NCI-H82 treated with DMSO at 0.1 percent for 48 hours (cell line): ENCODE results near the gene COLEC11.
"Not testable (repeated sequence)": the region's sequence is repeated elsewhere in the genome, so short reads cannot be mapped to it uniquely, and the experiment has no call there.

ENCODE experiments used
- DNase-seq: peaks from one replicate; lab custom pipeline; 2025; ENCODE audit not compliant: unreplicated experiment; lab: John Stamatoyannopoulos, UW

The COLEC11 gene

DNA sequence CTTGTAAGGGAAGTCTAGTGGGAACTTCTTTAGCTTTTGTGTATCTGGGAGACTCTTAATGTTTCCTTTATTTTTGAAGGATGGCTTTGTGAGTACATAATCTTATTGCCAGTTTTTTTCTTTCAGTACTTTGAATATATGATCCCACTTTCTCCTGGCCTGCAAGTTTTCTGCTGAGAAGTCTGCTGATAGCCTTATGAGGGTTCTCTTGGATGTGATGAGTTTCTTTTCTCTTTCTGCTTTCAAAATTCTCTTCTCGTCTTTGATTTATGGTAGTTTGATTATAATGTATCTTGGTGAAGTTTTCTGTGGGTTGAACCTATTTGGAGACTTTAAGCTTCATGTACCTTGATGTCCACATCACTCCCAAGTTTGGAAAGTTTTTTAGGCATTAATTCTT, 28.1 kb downstream of the COLEC11 start:
- no peak for DNase-seq

DNA sequence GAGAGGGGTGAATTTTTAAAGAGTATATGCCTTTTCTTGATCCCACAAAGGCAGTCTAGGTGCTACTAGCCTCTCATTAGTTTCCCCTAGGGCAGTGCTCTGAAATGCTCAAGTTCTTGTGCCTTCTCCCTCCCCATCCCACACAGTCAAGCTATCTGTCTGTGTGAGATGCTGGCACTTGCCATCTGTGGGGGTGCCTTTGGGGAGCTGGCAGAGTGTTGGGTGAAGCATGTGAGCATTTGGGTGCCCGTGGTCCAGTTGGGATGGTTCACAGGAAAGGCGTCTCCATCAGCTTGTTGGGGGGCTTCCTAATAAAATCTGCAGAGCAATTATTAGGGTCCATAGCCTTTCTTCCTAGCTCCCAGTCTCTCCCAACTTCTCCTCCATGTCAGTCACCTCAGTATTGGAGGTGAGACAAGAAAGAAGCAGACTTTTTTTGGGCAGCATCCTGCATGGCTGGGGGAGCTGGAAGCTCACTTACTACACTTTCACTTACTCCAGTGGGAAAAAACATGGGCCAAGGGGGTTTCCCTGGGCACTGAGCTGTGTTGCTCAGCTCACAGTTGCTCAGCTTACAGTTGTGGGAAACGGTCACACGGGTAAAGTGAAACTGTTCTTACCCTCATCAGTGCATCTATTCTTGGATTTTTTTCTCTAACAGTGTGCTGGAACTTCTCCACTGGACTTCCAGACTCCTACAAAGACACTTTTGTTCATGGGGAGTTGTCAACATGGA, 29.3 kb downstream of the COLEC11 start:
- DNase-seq, result no peak

DNA sequence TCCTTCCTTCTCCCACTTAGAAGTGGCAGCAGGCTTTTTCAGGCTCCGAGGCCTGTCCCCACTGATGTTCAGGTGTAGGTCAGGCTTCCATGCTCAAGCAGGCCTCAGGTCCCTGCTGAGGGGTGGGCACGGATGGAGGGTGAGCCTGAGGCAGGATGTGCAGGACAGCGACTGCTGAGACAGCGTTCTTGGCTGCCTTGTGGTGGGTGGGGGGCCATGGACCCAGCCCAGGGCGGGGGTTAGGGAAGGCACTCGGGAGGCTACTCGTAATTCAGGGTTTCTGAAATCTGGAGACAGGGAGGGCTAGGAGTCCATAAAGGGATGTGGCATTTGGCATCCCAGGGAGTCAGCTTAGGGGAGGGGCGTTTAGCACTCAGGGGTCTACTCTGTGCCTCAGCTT, 30.3 kb downstream of the COLEC11 start:
- no peak for DNase-seq

DNA sequence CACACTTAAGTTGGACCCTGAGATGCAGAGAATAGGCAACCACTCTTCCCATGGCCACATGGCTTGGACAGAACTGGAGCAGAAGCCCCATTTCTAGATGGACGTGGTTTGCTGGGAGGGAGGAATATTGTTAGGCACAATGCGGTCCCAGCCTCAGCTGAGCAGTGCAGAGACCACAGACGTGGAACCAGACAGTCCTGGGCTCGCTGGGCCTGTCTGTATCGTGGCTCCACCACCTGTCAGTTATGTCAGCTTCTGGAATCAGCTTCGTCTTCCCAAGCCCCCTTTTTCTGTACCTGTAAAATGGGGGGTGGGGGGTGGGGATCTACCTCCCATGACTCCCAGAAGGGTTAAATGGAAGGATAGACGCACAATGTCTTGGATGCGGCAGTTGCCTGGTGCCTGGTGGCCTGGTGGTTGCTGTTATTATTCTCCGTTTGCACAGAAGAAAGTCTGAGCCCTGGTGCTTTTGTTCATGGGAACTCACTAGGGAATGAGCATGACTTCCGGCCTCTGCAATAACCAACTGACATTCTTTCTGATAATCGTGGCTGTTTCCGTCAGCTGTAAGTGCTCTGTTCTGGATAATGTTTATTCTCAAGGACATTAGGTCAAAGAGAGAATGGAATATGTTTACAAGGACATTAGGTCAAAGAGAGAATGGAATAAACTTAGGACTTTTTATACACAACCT, 31.4 kb downstream of the COLEC11 start:
- no peak for DNase-seq

DNA sequence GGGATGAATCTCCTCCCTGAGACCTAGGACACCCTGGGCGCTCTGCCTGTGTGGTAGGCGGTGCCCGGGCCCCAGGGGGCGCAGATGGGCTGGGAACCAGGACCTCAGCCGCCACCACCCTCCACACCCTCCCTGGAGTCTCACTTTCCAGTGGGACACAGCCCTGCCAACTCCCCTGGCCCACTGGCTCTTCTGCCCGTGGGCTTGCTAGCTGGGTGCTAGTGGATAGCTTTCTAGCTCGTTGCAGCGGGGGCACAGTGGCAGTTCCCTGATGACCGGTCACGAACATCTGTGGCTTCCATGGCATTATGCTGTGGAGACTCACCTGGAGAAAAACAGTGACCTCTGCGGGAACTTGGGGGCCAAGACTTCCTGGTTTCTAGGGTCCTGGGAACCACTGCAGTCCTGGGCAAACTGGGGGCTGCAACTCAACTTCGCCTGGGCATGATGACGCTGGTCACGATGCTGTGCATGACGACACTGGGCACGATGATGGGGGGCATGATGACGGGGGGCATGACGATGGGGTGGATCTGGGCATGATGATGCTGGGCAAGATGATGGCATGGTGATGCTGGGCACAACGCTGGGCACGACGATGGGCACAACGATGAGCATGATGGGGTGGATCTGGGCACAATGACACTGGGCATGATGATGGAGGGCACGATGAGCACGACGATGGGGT, 32.0 kb downstream of the COLEC11 start:
- DNase-seq, result no peak

DNA sequence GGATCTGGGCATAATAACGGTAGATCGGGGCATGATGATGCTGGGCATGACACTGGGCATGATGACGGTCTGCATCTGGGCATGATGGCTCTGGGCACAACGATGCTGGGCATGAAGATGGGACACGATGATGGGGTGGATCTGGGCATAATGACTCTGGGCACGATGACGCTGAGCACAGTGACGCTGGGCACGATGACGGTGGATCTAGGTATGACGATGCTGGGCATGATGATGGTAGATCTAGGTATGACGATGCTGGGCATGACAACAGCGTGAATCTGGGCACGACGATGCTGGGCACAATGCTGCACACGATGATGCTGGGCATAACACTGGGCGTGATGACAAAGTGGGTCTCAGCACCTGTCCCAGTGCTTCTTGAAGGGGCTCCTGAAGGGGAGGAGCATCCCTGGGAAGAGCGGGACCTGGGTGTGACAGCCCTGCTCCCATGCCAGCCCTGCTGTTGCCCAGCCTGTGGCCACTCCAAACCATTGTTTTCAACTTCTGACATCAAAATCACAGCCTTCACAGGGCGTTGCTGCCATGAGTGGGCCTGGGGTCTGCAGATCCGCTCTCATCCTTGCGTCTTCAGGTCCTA, 32.7 kb downstream of the COLEC11 start:
- no peak for DNase-seq

DNA sequence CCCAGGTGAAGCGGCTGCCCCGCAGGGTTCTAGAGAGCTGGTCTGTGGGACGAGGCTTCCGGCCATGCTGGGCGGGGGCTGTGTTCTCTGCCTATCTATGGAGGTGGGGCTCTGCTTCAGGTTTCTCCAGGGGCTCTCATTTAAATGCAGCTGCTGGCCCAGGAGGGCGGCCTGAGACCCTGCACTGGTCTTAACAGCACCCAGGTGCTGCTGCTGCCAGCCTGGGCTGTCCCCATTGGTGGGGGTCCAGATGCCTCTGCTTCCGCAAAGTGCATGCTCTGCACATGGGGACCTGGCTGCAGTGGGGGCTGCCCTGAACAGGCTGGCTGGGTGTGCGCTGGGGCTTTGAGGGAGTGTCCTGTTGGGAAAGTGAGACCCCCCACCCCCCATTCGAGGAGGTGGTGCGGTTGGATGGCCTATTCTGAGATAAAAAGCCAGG, 33.3 kb downstream of the COLEC11 start:
- DNase-seq, result no peak

DNA sequence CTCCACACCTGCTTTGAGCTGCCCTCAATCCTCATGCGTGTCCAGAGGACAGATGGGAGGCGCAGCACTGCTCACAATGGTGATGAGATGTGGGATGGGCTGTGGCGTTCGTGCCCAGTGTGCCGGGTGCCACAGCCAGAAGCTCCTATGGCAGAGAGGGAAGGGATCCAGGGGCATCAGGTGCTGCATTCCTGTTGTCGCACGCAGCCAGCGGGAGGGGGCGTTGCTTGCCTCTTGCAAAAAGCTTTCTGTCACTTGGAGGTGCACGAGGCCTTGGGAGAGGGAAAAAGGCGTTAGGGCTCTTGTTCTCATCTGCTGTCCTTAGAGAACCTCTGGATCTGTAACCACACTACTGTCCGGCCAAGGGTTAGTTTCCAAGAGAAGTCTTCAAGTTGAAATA, 33.9 kb downstream of the COLEC11 start:
- no peak for DNase-seq

DNA sequence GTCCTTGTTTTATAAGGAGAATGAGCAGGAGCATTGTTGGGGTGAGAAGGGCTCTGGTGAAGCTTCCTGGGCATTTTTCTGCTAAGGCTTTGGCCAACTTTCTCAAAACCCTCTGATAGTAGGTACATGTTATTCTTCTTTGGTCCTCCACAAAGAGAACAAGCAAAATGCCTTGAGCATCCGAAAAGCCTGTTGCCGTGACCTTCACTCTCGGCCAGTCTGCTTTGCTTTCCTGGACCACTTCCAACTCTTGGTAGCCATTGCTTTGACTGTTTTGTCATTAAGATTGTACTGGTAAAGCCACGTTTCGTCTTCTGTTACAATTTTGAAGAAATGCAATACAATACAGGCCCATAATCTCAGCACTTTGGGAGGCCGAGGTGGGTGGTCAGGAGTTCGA, 35.7 kb downstream of the COLEC11 start:
- no peak for DNase-seq

DNA sequence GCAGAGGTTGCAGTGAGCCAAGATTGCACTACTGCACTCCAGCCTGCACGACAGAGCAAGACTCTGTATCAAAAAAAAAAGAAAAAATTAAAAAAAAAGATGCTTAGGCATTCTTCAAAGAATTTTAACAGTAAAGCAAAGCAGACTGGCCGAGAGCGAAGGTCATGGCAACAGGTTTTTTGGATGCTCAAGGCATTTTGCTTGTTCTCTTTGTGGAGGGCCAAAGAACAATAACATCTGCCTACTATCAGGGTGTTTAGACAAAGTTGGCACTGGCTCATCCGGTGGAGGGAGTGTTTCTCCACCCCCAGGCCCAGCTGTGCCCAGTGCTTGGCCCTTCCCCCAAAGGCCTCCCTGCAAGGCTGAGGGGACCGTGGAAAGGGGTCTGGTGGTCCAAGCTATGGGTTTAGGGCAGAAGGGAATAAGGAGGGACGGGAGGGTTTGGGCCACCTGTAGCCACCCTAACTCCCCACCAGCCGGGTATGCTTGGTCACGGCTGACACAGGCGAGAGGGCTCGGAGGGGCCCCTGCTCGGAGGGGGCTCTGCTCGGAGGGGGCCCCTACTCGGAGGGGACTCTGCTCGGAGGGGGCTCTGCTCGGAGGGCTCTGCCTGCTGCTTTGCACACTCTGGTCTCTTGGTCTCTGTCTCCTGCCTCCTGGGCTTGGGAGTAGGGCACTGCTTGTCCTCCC, 36.4 kb downstream of the COLEC11 start:
- no peak for DNase-seq

DNA sequence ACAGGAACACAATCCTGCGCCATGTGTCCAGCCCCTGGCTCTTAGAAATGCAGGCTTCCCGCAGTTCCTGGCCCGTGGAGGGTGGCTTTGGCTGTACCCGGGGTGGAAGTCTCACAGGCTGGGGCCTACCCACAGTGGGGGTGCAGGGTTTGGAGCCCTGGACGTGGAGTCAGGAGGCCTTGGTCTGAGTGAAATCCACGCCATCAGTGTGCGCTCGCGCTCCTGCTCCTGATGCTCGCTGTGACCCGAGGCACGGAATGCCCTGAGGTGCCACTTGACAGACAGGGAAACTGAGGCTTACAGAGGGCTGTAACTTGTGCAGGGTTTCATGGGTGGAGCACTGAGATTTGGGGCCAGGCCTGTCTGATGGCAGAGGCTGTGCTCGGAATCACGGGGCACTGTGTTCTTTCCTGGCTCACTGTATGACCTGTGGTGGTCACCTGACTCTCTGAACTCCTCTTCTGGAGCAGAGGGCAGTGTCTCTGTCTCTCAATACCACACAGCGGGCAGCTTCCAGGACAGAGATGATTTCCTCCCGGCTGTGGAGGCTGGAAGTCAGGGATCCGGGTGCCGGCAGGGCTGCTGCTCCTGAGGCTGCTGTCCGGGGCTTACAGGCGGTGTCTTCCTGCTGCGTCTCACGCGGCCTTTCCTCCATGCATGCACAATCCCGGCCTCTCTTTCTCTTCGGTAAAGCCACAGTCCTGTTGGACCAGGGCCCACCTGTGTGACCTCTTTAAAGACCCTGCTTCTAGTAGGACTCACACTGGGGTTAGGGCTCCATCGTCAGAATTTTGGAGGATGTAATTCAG, 37.1 kb downstream of the COLEC11 start:
- no peak for DNase-seq

DNA sequence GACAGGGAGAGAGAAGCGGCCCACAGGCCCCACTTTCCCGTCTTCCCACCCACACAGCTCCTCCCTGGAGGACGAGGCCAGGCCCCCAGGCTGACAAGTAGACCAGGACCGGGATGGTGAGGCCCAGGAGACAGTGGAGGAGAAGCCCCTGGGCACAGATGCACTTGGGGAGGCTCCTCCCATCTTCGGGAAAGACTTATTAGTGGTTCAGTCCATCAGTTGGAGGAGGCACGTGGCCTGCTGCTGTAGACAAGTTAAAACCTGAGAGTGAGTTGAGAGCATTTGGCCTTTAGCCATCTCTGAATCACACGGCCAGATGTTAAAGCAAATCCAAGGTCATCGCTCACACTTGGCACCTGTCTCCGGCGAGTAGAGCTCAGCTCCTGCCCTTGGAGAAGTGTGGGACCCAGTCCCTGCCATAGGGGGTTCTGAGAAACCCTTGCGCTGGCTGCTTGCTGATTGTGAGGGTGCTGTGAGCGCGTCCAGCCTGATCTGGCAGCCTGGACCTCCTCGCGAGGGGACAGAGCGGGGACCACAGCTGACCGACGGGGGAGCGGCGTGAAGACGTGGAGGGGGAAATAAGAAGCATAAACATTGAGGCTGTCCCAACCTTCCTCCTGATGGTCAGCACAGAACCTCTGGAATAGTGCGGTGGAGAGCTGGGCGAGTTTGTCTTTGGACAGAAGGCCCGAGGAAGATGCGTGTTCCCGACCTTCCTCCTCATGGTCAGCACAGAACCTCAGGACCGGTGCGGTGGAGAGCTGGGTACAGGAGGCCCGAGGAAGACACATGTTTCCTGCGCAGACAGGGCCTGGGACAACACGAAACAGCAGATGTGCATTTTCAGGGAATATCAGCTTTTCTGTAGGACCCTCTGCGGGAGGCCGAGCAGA, 38.4 kb downstream of the COLEC11 start:
- DNase-seq, result peak; percentile 30

DNA sequence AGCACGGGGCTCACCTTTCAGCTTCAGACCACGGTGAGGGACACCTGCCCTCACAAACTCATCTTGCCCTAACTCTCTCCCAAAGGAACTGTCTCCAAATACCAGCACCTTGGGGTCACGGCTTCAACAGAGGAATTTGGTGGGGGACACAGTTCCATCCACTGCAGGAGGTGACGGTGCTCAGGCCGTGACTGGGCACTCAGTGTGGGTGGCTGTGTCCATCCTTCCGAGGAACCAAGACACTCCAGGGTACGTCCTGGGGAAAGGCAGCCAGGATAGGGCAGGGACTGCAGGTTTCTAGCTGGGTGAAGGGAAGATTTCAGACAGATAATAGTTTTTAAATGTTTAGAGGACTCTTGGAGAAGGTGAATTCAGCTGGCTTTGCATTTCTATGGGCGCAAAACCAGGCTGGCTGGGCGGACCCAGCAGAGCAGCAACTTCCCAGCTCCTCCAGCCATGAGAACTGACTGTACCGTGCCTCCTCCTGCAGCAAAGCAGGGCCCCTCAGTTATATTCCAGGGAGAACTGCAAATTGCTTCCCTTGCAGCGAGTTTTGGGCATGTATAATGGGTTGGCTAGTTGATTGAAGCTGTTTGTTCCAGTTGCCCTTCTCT, 39.2 kb downstream of the COLEC11 start:
- DNase-seq, result no peak

DNA sequence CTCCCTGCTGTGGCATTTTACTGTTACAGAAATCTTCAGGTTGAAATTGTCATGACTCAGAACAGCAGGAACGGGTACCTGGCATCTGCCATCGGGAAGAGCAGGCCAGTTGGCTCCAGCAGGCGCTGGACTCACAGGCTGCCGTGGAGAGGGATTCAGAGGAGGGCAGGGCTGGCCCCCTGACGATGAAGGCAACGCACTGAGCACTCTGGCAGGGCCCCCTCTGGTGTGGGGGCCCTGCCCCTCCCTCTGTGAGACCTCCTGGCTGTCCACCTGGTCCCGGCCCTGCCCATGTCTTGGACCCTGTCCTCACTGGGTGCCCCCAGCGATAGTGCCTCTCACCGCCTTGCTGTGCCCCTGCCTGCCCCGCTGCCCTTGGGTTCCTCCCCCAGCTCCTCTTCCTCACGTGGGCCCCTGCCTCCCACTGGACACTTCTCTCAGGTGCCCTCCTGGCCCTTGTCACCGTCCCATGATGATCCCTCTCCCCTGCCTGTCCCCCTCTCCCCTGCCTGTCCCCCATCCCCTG, 39.7 kb downstream of the COLEC11 start:
- no peak for DNase-seq

DNA sequence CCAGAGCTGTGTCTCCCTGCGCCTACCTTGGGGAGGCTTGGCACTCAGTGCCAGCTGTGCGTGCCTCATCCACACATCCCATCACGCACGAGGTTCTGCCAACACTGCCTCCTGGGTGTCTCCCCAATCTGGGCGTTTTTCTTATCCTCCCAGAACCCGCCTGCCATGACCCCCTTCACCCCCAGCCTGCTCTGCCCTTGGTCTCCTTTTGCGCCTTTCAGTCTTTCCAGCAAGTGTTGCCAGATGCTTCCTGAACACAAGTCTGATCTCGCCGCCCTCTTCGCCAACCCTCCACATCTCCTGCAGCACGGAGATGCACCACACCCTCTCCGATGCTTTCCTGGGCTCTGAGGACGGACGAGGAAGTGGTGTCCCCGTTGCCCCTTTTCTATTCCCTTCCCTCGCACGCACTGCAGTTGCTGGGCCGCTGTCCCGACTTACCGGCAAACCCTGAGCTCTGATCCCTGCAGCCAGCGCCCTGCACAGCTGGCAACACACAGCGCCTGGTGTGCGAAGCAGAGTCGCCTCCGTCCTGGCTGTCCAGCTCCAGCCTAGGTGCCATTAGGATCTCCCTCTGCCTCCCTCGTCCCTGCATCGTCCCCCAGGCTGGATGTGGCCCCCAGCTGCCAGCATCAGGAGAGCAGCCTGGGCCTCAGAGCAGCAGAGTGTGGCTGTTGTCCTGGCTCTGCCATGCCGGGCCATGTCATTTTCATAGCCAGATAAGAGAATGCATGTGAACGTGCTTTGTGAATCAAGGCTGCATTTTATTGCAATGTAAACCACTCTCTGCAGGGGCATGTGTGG, 40.5 kb downstream of the COLEC11 start:
- no peak for DNase-seq

DNA sequence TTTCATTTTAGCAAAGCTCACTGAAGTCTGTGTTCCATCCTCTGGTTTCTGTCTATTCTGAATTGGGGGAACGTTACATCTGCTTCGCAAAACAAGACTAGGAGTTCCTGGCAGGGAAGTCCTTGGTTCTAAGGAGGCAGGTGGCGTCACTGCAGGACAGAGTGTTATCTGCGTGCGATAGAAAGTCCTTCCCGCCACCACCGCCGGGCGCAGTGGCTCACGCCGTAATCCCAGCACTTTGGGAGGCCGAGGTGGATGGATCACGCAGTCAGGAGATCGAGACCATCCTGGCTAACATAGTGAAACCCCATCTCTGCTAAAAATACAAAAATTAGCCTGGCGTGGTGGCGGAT, 41.0 kb downstream of the COLEC11 start:
- not testable (repeated sequence) for DNase-seq

DNA sequence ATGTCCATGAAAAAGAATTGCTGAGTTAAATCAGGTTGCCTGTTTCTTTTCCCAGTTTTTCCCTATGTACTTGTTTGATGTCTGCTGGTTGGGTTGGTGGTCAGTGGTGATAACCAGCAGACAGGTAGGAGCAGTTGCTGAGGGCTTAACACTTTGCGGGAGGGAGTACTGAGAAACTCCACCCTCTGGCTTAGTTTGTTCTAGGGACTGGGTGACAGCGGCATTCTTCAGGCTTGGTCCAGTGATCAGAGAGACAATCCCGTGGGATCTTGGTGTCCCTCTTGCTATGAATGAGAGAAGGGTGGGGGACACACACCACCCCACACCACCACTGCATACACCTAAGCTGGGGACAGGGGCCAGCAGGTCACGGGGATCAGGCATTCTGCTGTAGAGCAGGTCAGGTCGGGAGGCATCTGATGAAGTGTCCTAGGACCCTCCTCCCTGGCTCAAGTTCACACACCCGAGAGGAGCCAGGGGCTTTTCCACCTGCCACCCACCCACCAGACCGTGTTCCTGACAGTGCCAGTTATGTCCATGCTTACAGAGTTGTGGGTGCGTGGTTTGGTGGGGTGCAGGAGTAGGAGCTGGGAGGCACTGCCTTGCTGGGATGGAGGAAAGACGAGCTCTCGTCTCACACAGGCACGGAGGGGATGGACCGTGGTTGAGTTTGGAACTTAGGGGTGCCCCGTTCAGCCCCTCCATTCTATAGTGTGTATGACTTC, 41.8 kb downstream of the COLEC11 start:
- DNase-seq, result no peak
